GM18498 (cell line): ENCODE results near the gene HSD17B14.

Experiments used
- ATAC-seq: cut with Tn5 transposase; IDR thresholded peaks from one replicate; pipeline ENCODE4 v1.9.1; 2021; ENCODE audit warnings: mild to moderate bottlenecking, moderate library complexity; ENCODE audit not compliant: unreplicated experiment

Gene HSD17B14

GRCh38 chr19:48830965-48831364 is 5.3 kb downstream of the HSD17B14 start:
- ATAC-seq, result no peak

- ATAC-seq, result no peak
Measured at GRCh38 chr19:48830088-48830487, 6.2 kb downstream of the HSD17B14 start.

GRCh38 chr19:48826606-48827020 is 9.7 kb downstream of the HSD17B14 start:
- no peak for ATAC-seq

- ATAC-seq, result no peak
Measured at GRCh38 chr19:48822514-48822913, 13.8 kb downstream of the HSD17B14 start.

GRCh38 chr19:48821633-48822032 is 14.7 kb downstream of the HSD17B14 start:
- no peak for ATAC-seq

- no peak for ATAC-seq
Measured at GRCh38 chr19:48819366-48819816, 16.9 kb downstream of the HSD17B14 start.

GRCh38 chr19:48818234-48818820 is 18.0 kb downstream of the HSD17B14 start:
- ATAC-seq, result no peak

GRCh38 chr19:48817585-48818124 is 18.6 kb downstream of the HSD17B14 start:
- no peak for ATAC-seq

- no peak for ATAC-seq
Measured at GRCh38 chr19:48815870-48816501, 20.3 kb downstream of the HSD17B14 start.

GRCh38 chr19:48814895-48815294 is 21.4 kb downstream of the HSD17B14 start:
- ATAC-seq, result no peak

GRCh38 chr19:48813123-48813913 is 23.0 kb downstream of the HSD17B14 start:
- ATAC-seq, result no peak

- peak; percentile 57 for ATAC-seq
Measured at GRCh38 chr19:48812094-48812929, 24.0 kb downstream of the HSD17B14 start.

GRCh38 chr19:48810151-48810550 is 26.1 kb downstream of the HSD17B14 start:
- ATAC-seq, result no peak

- ATAC-seq, result no peak
Measured at GRCh38 chr19:48807590-48808308, 28.5 kb downstream of the HSD17B14 start.

GRCh38 chr19:48806818-48807589 is 29.3 kb downstream of the HSD17B14 start:
- ATAC-seq, result no peak

GRCh38 chr19:48806518-48806817 is 29.8 kb downstream of the HSD17B14 start:
- ATAC-seq, result no peak

- ATAC-seq, result no peak
Measured at GRCh38 chr19:48805452-48805851, 30.8 kb downstream of the HSD17B14 start.

- no peak for ATAC-seq
Measured at GRCh38 chr19:48804496-48804895, 31.8 kb downstream of the HSD17B14 start.

- no peak for ATAC-seq
Measured at GRCh38 chr19:48802623-48803022, 33.7 kb downstream of the HSD17B14 start.
